Measurements from ENCODE around the gene OTC. TPM values are rescaled to one million over a fixed set of nuclear protein-coding genes. Genes with fewer than 3 reads are reported as not detected.

OTC gene
- polyA plus RNA-seq, 1 donor (not counting 4 experiments of a cell fraction or from before 2014, with no cell fraction given): not detected

- dilution Hi-C loops (cut with MboI; ENCODE audit: extremely low pct_ligation_motif_present, low sequenced_read_pairs): no loop called here
- no peak for DNase-seq (ENCODE audit: low read depth, low spot score)
- no peak for FAIRE-seq
Measured at GRCh38 chrX:38437093-38437492, 84.7 kb downstream of the OTC start.

GRCh38 chrX:38438321-38438720, 85.9 kb downstream of the OTC start:
- no peak for TF ChIP-seq EZH2 (IDR thresholded peaks at IDR 0.05; ENCODE audit: low read length)
- TF ChIP-seq, protein P1, sequence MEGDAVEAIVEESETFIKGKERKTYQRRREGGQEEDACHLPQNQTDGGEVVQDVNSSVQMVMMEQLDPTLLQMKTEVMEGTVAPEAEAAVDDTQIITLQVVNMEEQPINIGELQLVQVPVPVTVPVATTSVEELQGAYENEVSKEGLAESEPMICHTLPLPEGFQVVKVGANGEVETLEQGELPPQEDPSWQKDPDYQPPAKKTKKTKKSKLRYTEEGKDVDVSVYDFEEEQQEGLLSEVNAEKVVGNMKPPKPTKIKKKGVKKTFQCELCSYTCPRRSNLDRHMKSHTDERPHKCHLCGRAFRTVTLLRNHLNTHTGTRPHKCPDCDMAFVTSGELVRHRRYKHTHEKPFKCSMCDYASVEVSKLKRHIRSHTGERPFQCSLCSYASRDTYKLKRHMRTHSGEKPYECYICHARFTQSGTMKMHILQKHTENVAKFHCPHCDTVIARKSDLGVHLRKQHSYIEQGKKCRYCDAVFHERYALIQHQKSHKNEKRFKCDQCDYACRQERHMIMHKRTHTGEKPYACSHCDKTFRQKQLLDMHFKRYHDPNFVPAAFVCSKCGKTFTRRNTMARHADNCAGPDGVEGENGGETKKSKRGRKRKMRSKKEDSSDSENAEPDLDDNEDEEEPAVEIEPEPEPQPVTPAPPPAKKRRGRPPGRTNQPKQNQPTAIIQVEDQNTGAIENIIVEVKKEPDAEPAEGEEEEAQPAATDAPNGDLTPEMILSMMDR (optimal IDR thresholded peaks at IDR 0.05 in 1 of 3, IDR thresholded peaks at IDR 0.05 in 1 of 3, conservative IDR thresholded peaks at IDR 0.05 in 1 of 3; ENCODE audit: extremely low read depth in 1 of 3, insufficient read depth in 2 of 3, low read length in 3 of 3): peak in 1 of 3 experiments; percentile 24
- H4K20me1 ChIP-seq (ENCODE audit: control insufficient read depth, extremely low read depth, insufficient read depth, low read length): no peaks in the 10 kb centered on the region
- no peak overlapping the region for H3K4me3 ChIP-seq (ENCODE audit: control insufficient read depth in 2 of 3, extremely low read depth in 1 of 3, insufficient read depth in 2 of 3, low read depth in 1 of 3, low read length in 3 of 3)
- no peaks in the 10 kb centered on the region for H3K4me1 ChIP-seq (ENCODE audit: control insufficient read depth, extremely low read depth, insufficient read depth, low read length)
- H3K79me2 ChIP-seq (ENCODE audit: control insufficient read depth, insufficient read depth, low read length): no peaks in the 10 kb centered on the region
- H3K27me3 ChIP-seq (ENCODE audit: control insufficient read depth, extremely low read depth, insufficient read depth, low read length): no peaks in the 10 kb centered on the region
- H3K9me1 ChIP-seq (ENCODE audit: control insufficient read depth, extremely low read depth, insufficient read depth, low read length): no peaks in the 10 kb centered on the region
- DNase-seq (ENCODE audit: low read depth, low spot score): no peak
- no peak overlapping the region for H3K9ac ChIP-seq (ENCODE audit: control insufficient read depth, extremely low read depth, insufficient read depth, low read length)
- H2AFZ ChIP-seq (ENCODE audit: control insufficient read depth, low read length): no peak overlapping the region
- dilution Hi-C loops (cut with MboI; ENCODE audit: extremely low pct_ligation_motif_present, low sequenced_read_pairs): no loop called here
- no peak overlapping the region for H3K27ac ChIP-seq (ENCODE audit: control insufficient read depth, insufficient read depth, low read length)
- no peak for FAIRE-seq
- H3K4me2 ChIP-seq (ENCODE audit: control insufficient read depth, extremely low read depth, insufficient read depth, low read depth, low read length): no peak overlapping the region
- H3K36me3 ChIP-seq (ENCODE audit: control insufficient read depth in 2 of 2, extremely low read depth in 1 of 2, insufficient read depth in 2 of 2, low read length in 2 of 2): no peaks in the 10 kb centered on the region
- no peaks in the 10 kb centered on the region for H3K9me3 ChIP-seq (ENCODE audit: control insufficient read depth, low read depth, low read length)

More at GRCh38 chrX:38437093-38437492, 84.7 kb downstream of the OTC start:
- Histone ChIP-seq H3K36me3 (ENCODE audit: control insufficient read depth in 2 of 2, extremely low read depth in 1 of 2, insufficient read depth in 2 of 2, low read length in 2 of 2) (no peaks in the 10 kb centered on the region), H3K9me3 (ENCODE audit: control insufficient read depth, low read depth, low read length) (no peaks in the 10 kb centered on the region), H3K27me3 (ENCODE audit: control insufficient read depth, extremely low read depth, insufficient read depth, low read length) (no peaks in the 10 kb centered on the region), H3K27ac (ENCODE audit: control insufficient read depth, insufficient read depth, low read length) (no peak overlapping the region), H2AFZ (ENCODE audit: control insufficient read depth, low read length) (no peak overlapping the region), H3K9ac (ENCODE audit: control insufficient read depth, extremely low read depth, insufficient read depth, low read length) (no peak overlapping the region), H4K20me1 (ENCODE audit: control insufficient read depth, extremely low read depth, insufficient read depth, low read length) (no peaks in the 10 kb centered on the region), H3K79me2 (ENCODE audit: control insufficient read depth, insufficient read depth, low read length) (no peaks in the 10 kb centered on the region), H3K9me1 (ENCODE audit: control insufficient read depth, extremely low read depth, insufficient read depth, low read length) (no peaks in the 10 kb centered on the region), H3K4me1 (ENCODE audit: control insufficient read depth, extremely low read depth, insufficient read depth, low read length) (no peaks in the 10 kb centered on the region), H3K4me3 (ENCODE audit: control insufficient read depth in 2 of 3, extremely low read depth in 1 of 3, insufficient read depth in 2 of 3, low read depth in 1 of 3, low read length in 3 of 3) (no peak overlapping the region), H3K4me2 (ENCODE audit: control insufficient read depth, extremely low read depth, insufficient read depth, low read depth, low read length) (no peak overlapping the region)
- TF ChIP-seq, protein P1 (optimal IDR thresholded peaks at IDR 0.05 in 1 of 3, IDR thresholded peaks at IDR 0.05 in 1 of 3, conservative IDR thresholded peaks at IDR 0.05 in 1 of 3; ENCODE audit: extremely low read depth in 1 of 3, insufficient read depth in 2 of 3, low read length in 3 of 3): no peak
- no peak for TF ChIP-seq EZH2 (IDR thresholded peaks at IDR 0.05; ENCODE audit: low read length)
